Stomach (tissue), 9 donors: ENCODE measurements around the gene EMC7. TPM values are rescaled to one million over a fixed set of nuclear protein-coding genes. Genes with fewer than 3 reads are reported as not detected.
A peak's percentile ranks its signal among the peaks of the same experiment; 100 is the strongest.

Source experiments
- DNase-seq, 2 donors: peaks; one replicate each; pipeline versions ENCODE4 v3.0.0 to v3.0.0-alpha.2; 2013 to 2019
- H3K27ac ChIP-seq, 5 donors: fragments of 200-600 bp in 4 of 5; sonication (generic) in 4 of 5; one replicate each; pipeline ENCODE4 v1.5.1; 2013 to 2019; ENCODE audit warnings: mild to moderate bottlenecking in 1 of 5, moderate library complexity in 1 of 5
- H3K27me3 ChIP-seq, 3 donors: fragments of 200-600 bp; sonication (generic); one replicate each; pipeline ENCODE4 v1.5.1; 2017 to 2019; ENCODE audit warnings: mixed run types in 1 of 3
- H3K36me3 ChIP-seq, 4 donors: fragments of 200-600 bp; sonication (generic); 1 replicate in 3 of 4; 2 replicates in 1 of 4; pipeline ENCODE4 v1.5.1; 2016 to 2019
- H3K4me1 ChIP-seq, 4 donors: fragments of 200-600 bp; sonication (generic); one replicate each; pipeline ENCODE4 v1.5.1; 2016 to 2019
- H3K4me3 ChIP-seq, 4 donors: fragments of 200-600 bp; sonication (generic) in 3 of 4; one replicate each; pipeline ENCODE4 v1.5.1; 2016 to 2019; ENCODE audit warnings: mild to moderate bottlenecking in 1 of 4
- H3K9me3 ChIP-seq, 4 donors: fragments of 200-600 bp; sonication (generic); one replicate each; pipeline ENCODE4 v1.5.1; 2016 to 2019
- CTCF ChIP-seq, 7 experiments: fragments of 450-650 bp in 4 of 7; fragments of 200-600 bp in 3 of 7; sonication (generic) in 3 of 7; IDR thresholded peaks; one replicate each; pipeline ENCODE4 v1.5.1; 2016 to 2019; ENCODE audit warnings: antibody characterized with exemption in 7 of 7, control low read depth in 2 of 7, mild to moderate bottlenecking in 1 of 7
- EP300 ChIP-seq: sonication (generic); formaldehyde crosslinking; IDR thresholded peaks from one replicate; pipeline ENCODE4 v1.6.1; 2017; ENCODE audit warnings: antibody characterized with exemption
- POLR2A ChIP-seq, 4 donors: fragments of 450-650 bp; IDR thresholded peaks; one replicate each; pipeline ENCODE4 v1.6.1; 2016; ENCODE audit warnings: antibody characterized with exemption in 4 of 4, control low read depth in 2 of 4, mild to moderate bottlenecking in 1 of 4, moderate library complexity in 1 of 4
- POLR2AphosphoS5 ChIP-seq, 3 donors: sonication (generic); formaldehyde crosslinking; IDR thresholded peaks; one replicate each; pipeline ENCODE4 v1.6.1; 2016; ENCODE audit warnings: antibody characterized with exemption in 3 of 3
- WGBS, 5 donors: extraction: QIAGEN DNeasy Blood & Tissue Kit in 3 of 5; methylation state at CpG; one replicate each; pipeline versions ENCODE4 v1.1.5 to v1.1.7; 2013 to 2018; 5-methylcytosine and 5-hydroxymethylcytosine counted together
- intact Hi-C: fragments of 100-400 bp; cut with DNase I; formaldehyde crosslinking; loops from one replicate; pipeline ENCODE4 v1.15.1; 2023; ENCODE audit warnings: low total_unique reads
- polyA plus RNA-seq, 3 donors: library from polyadenylated mRNA; stranded (reverse); fragments of 200-250 nt; gene quantifications; one replicate each; pipeline ENCODE4 v1.2.3, GENCODE V29; 2013
- total RNA-seq, 5 donors: library from RNA; depleted of rRNA; stranded (reverse); fragments of >200 nt; gene quantifications; one replicate each; pipeline versions ENCODE4 v1.1.0 to v1.2.3, GENCODE V29; 2014 to 2016
- donor health status: healthy with polysubstance abuse.
- donor health status: Bipolar disorder and iron deficiency.
- donor health status: healthy.

Gene EMC7
- total and polyA plus RNA-seq, 8 donors: 23.2 to 73.5 (median 36.4) TPM

GRCh38 chr15:34070003-34070402 is 31.7 kb downstream of the EMC7 start:
- DNase-seq: no peak
- H3K27ac ChIP-seq: no peak overlapping the region
- intact Hi-C loops: no loop called here
- no peaks in the 10 kb centered on the region for H3K9me3 ChIP-seq
- H3K27me3 ChIP-seq: no peaks in the 10 kb centered on the region
- H3K36me3 ChIP-seq: no peaks in the 10 kb centered on the region
- WGBS, 5 donors: 77 to 84% (median 81%) methylated on average over 6 of the region's 6 CpGs
- TF ChIP-seq EP300 (no peak), CTCF (IDR thresholded peaks at IDR 0.05) (no peak), POLR2A (IDR thresholded peaks at IDR 0.05) (no peak), POLR2AphosphoS5 (IDR thresholded peaks at IDR 0.05) (no peak)
- H3K4me1 ChIP-seq: no peaks in the 10 kb centered on the region
- no peak overlapping the region for H3K4me3 ChIP-seq

- intact Hi-C loops: no loop called here
- Histone ChIP-seq H3K4me3 (no peak overlapping the region), H3K27ac (no peak overlapping the region), H3K27me3 (no peaks in the 10 kb centered on the region), H3K36me3 (no peaks in the 10 kb centered on the region), H3K4me1 (peaks cover 0 to 7% (median 3%) of the 10 kb centered on the region in 4 donors), H3K9me3 (no peaks in the 10 kb centered on the region)
- WGBS, 5 donors: 75 to 80% (median 78%) methylated on average over 8 of the region's 8 CpGs
- TF ChIP-seq POLR2A (IDR thresholded peaks at IDR 0.05): no peak
- TF ChIP-seq CTCF (IDR thresholded peaks at IDR 0.05): no peak
- TF ChIP-seq EP300: no peak
- TF ChIP-seq POLR2AphosphoS5 (IDR thresholded peaks at IDR 0.05): no peak
- DNase-seq: peak in 1 of 2 donors; percentile 10
Observed at GRCh38 chr15:34065941-34066340, 35.7 kb downstream of the EMC7 start.

- intact Hi-C loops: no loop called here
- H3K4me1 ChIP-seq: peaks cover 0 to 7% (median 3%) of the 10 kb centered on the region in 4 donors
- no peak overlapping the region for H3K27ac ChIP-seq
- H3K27me3 ChIP-seq: no peaks in the 10 kb centered on the region
- TF ChIP-seq POLR2AphosphoS5 (IDR thresholded peaks at IDR 0.05) (no peak), POLR2A (IDR thresholded peaks at IDR 0.05) (no peak)
- no peaks in the 10 kb centered on the region for H3K36me3 ChIP-seq
- H3K9me3 ChIP-seq: no peaks in the 10 kb centered on the region
- DNase-seq: no peak
- 83 to 94% (median 89%) methylated on average over 3 of the region's 3 CpGs for WGBS, 5 donors
- H3K4me3 ChIP-seq: no peak overlapping the region
Observed at GRCh38 chr15:34065261-34065660, 36.4 kb downstream of the EMC7 start.

GRCh38 chr15:34064438-34064837 is 37.2 kb downstream of the EMC7 start:
- no peak overlapping the region for H3K27ac ChIP-seq
- H3K27me3 ChIP-seq: no peaks in the 10 kb centered on the region
- H3K9me3 ChIP-seq: no peaks in the 10 kb centered on the region
- intact Hi-C loops: no loop called here
- no peak for DNase-seq
- peaks cover 0 to 7% (median 3%) of the 10 kb centered on the region in 4 donors for H3K4me1 ChIP-seq
- WGBS, 5 donors: 0% methylated on average over 1 of the region's 1 CpG
- H3K36me3 ChIP-seq: no peaks in the 10 kb centered on the region
- TF ChIP-seq POLR2A (IDR thresholded peaks at IDR 0.05) (no peak), EP300 (no peak), POLR2AphosphoS5 (IDR thresholded peaks at IDR 0.05) (no peak), CTCF (IDR thresholded peaks at IDR 0.05) (no peak)
- H3K4me3 ChIP-seq: no peak overlapping the region

- Histone ChIP-seq H3K27me3 (no peaks in the 10 kb centered on the region), H3K27ac (no peak overlapping the region), H3K4me1 (peaks cover 0 to 7% (median 3%) of the 10 kb centered on the region in 4 donors), H3K36me3 (no peaks in the 10 kb centered on the region), H3K4me3 (no peak overlapping the region), H3K9me3 (no peaks in the 10 kb centered on the region)
- 63 to 77% (median 69%) methylated on average over 3 of the region's 3 CpGs for WGBS, 5 donors
- TF ChIP-seq POLR2AphosphoS5 (IDR thresholded peaks at IDR 0.05) (no peak), CTCF (IDR thresholded peaks at IDR 0.05) (no peak), POLR2A (IDR thresholded peaks at IDR 0.05) (no peak), EP300 (no peak)
- intact Hi-C loops: loop anchor here (2.0 kb wide), 1 partner anchor 151 kb away; the partner anchor contains the start of gene KATNBL1
- DNase-seq: no peak
Observed at GRCh38 chr15:34059946-34060345, 41.7 kb downstream of the EMC7 start.
